H1 (cell line): Measurements from ENCODE around the gene ADAMTS14. TPM values are rescaled to one million over a fixed set of nuclear protein-coding genes. Genes with fewer than 3 reads are reported as not detected.

ENCODE experiments used
- JUND ChIP-seq: IDR thresholded peaks from 2 replicates; pipeline ENCODE4 v1.6.1; 2011; ENCODE audit warnings: mild to moderate bottlenecking, improper control_type of control experiment, low read length
- polyA plus RNA-seq, 7 experiments: library from polyadenylated mRNA; depleted of rRNA in 3 of 7; stranded (reverse) in 5 of 7; unstranded in 2 of 7; fragments of >200 nt in 5 of 7; fragments of 200-250 nt in 2 of 7; gene quantifications; 1 replicate in 5 of 7; 2 replicates in 1 of 7; 4 replicates in 1 of 7; pipeline versions ENCODE4 v1.2.1 to v1.2.3, GENCODE V29; 2011 to 2013; ENCODE audit warnings: missing spikeins in 2 of 7, mixed read lengths in 2 of 7
- total RNA-seq: library from RNA; stranded (reverse); fragmentation: NEBNext Ultra II Directional; extraction: Animal tissue kit (Norgen Biotek cat#: 25700); gene quantifications from 2 replicates; pipeline ENCODE4 v1.2.1, GENCODE V29; 2021
- TF ChIP-seq, protein P1 (sequence below): fragments of 300-600 bp; sonication (generic); IDR thresholded peaks from 2 replicates; pipeline ENCODE4 v1.7.1; 2012; ENCODE audit warnings: low read length, moderate library complexity, mild to moderate bottlenecking, inconsistent platforms; ENCODE audit not compliant: insufficient replicate concordance

The ADAMTS14 gene
- total and polyA plus RNA-seq, 2 of the 8 experiments (the other 6 are each of a cell fraction or from before 2014, with no cell fraction given) = 2.0 to 2.3 TPM

DNA sequence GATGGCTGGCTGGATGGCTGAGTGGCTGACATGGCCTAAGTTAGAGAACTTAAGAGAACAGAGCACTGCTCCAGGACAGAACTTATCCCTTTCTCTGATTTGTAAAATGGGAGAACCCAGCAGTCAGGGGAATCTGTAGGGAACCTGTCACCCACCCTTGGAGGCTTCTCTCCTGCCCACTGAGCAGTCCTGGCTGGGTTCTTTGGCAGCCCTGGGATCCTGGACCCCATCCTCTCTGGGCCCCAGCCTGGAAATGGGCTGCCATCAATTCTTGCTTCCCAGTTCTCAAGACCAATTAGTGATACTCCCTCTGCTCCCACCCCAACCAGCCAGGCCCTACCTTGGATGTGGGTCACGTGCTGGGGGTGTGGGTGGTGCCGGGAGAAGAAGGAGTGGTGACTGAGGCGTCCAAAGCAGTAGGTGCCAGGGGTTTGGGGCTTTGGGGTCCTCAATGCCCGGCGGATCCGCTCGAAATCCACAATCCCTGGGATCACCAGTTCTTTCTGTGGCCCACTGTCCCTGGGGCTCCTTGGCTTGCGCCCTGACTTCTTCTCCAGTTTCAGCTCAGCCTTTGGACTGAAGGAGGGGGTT lies 109.2 kb downstream of the ADAMTS14 start (continued):
- TF ChIP-seq, protein P1, sequence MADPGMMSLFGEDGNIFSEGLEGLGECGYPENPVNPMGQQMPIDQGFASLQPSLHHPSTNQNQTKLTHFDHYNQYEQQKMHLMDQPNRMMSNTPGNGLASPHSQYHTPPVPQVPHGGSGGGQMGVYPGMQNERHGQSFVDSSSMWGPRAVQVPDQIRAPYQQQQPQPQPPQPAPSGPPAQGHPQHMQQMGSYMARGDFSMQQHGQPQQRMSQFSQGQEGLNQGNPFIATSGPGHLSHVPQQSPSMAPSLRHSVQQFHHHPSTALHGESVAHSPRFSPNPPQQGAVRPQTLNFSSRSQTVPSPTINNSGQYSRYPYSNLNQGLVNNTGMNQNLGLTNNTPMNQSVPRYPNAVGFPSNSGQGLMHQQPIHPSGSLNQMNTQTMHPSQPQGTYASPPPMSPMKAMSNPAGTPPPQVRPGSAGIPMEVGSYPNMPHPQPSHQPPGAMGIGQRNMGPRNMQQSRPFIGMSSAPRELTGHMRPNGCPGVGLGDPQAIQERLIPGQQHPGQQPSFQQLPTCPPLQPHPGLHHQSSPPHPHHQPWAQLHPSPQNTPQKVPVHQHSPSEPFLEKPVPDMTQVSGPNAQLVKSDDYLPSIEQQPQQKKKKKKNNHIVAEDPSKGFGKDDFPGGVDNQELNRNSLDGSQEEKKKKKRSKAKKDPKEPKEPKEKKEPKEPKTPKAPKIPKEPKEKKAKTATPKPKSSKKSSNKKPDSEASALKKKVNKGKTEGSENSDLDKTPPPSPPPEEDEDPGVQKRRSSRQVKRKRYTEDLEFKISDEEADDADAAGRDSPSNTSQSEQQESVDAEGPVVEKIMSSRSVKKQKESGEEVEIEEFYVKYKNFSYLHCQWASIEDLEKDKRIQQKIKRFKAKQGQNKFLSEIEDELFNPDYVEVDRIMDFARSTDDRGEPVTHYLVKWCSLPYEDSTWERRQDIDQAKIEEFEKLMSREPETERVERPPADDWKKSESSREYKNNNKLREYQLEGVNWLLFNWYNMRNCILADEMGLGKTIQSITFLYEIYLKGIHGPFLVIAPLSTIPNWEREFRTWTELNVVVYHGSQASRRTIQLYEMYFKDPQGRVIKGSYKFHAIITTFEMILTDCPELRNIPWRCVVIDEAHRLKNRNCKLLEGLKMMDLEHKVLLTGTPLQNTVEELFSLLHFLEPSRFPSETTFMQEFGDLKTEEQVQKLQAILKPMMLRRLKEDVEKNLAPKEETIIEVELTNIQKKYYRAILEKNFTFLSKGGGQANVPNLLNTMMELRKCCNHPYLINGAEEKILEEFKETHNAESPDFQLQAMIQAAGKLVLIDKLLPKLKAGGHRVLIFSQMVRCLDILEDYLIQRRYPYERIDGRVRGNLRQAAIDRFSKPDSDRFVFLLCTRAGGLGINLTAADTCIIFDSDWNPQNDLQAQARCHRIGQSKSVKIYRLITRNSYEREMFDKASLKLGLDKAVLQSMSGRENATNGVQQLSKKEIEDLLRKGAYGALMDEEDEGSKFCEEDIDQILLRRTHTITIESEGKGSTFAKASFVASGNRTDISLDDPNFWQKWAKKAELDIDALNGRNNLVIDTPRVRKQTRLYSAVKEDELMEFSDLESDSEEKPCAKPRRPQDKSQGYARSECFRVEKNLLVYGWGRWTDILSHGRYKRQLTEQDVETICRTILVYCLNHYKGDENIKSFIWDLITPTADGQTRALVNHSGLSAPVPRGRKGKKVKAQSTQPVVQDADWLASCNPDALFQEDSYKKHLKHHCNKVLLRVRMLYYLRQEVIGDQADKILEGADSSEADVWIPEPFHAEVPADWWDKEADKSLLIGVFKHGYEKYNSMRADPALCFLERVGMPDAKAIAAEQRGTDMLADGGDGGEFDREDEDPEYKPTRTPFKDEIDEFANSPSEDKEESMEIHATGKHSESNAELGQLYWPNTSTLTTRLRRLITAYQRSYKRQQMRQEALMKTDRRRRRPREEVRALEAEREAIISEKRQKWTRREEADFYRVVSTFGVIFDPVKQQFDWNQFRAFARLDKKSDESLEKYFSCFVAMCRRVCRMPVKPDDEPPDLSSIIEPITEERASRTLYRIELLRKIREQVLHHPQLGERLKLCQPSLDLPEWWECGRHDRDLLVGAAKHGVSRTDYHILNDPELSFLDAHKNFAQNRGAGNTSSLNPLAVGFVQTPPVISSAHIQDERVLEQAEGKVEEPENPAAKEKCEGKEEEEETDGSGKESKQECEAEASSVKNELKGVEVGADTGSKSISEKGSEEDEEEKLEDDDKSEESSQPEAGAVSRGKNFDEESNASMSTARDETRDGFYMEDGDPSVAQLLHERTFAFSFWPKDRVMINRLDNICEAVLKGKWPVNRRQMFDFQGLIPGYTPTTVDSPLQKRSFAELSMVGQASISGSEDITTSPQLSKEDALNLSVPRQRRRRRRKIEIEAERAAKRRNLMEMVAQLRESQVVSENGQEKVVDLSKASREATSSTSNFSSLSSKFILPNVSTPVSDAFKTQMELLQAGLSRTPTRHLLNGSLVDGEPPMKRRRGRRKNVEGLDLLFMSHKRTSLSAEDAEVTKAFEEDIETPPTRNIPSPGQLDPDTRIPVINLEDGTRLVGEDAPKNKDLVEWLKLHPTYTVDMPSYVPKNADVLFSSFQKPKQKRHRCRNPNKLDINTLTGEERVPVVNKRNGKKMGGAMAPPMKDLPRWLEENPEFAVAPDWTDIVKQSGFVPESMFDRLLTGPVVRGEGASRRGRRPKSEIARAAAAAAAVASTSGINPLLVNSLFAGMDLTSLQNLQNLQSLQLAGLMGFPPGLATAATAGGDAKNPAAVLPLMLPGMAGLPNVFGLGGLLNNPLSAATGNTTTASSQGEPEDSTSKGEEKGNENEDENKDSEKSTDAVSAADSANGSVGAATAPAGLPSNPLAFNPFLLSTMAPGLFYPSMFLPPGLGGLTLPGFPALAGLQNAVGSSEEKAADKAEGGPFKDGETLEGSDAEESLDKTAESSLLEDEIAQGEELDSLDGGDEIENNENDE = no peak
- no peak for TF ChIP-seq JUND
